ENCODE data around the gene C6orf163.

C6orf163 gene

GRCh38 chr6:87408721-87409155, 64.1 kb downstream of the C6orf163 start:
- DNase-seq (ENCODE audit: low read depth in 2 of 3, low spot score in 1 of 3) = no peak

All from stimulated activated CD4-positive, alpha-beta T cell treated with anti-CD3 and anti-CD28 coated beads, Interleukin-12 subunit alpha, Interleukin-12 subunit beta, amount 100 ng/mL, for 48 hours (primary cell).